ENCODE data around the gene SLFN11.

Gene SLFN11

DNA sequence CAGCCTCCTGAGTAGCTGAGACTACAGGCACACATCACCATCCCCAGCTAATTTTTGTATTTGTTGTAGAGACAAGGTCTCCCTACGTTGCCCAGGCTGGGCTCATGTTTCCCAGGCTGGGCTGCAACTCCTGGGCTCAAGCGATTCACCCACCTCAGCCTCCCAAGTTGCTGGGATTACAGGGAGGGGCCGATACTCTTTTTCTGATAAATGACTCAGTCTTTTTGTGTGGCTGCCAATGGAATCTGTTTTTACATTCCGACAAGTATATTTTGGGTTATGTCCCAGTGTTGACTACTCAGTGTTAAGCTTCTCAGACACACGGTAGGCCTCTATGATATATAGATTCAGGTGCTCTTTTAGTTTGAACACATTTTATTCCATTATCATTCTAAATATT, 58.1 kb downstream of the SLFN11 start:
- Histone ChIP-seq H3K56ac (ENCODE audit: low read length) (no peak overlapping the region), H3K4ac (ENCODE audit: low read depth, low read length) (no peak overlapping the region), H2BK5ac (ENCODE audit: low read length) (no peak overlapping the region), H4K5ac (ENCODE audit: low read length) (no peak overlapping the region), H3K23ac (ENCODE audit: low read length) (no peak overlapping the region), H3K4me3 (ENCODE audit: low read length) (no peak overlapping the region), H3K4me1 (ENCODE audit: control insufficient read depth, low read depth, low read length) (peaks cover 1% of the 10 kb centered on the region), H3K79me1 (ENCODE audit: low read length) (no peaks in the 10 kb centered on the region), H4K8ac (ENCODE audit: low read depth, low read length) (no peak overlapping the region), H3K18ac (ENCODE audit: low read length) (no peak overlapping the region), H3K36me3 (ENCODE audit: control insufficient read depth, insufficient read depth, low read length) (no peaks in the 10 kb centered on the region), H3K79me2 (ENCODE audit: control insufficient read depth, insufficient read depth, low read length) (no peaks in the 10 kb centered on the region), H3K9ac (ENCODE audit: low read length) (no peak overlapping the region), H3K27me3 (ENCODE audit: insufficient read depth, low read length, poor library complexity) (no peaks in the 10 kb centered on the region), H3K4me2 (ENCODE audit: low read length) (no peak overlapping the region), H2BK15ac (replicated peaks; ENCODE audit: low read depth) (no peak overlapping the region), H3K27ac (ENCODE audit: low read depth, low read length) (no peak overlapping the region), H2AK5ac (ENCODE audit: low read length) (no peak overlapping the region), H2BK120ac (ENCODE audit: low read depth, low read length) (no peak overlapping the region)
- no CpG with 5 or more reads among the region's 5 CpGs for WGBS (ENCODE audit: extremely low coverage, insufficient coverage, low lambda C conversion rate)
- no peak for DNase-seq

DNA sequence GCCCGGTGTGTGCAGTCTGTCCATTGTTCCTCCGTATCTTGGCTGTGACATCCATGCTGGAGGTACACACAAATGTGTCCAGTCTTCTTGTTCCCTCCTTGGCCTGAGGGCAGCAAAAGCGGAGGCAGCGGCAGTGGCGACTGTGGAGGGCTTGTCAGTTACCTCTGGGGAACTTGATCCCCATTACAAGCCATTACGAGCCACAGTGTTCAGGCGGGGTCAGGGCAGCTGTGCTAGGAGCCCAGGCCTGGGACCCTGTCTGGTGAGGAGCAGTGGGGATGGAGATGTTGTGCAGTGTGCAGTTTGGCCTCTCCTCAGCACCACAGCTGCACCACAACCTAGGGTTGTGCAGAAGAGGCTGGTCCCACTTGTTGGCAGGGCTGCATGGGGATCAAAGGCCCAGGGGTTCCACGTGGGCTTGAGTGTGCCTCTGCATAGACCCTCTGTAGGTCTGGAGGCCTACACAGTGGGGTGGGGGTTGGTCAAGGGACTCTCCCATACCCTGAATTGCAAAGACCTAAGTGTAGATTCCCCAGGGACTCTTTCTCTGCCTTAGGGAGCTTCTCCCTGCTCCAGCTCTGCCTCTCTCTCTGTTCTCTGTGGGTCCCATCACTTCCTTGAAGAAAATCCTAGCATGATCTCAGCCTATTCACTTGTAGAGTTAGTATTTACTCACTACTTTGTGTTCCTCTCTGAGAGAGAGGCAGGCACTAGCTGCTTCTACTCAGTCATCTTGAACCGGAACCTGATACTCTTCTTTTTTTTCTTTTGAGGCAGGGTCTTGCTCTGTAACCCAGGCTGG, 58.8 kb downstream of the SLFN11 start:
- Histone ChIP-seq H2BK5ac (ENCODE audit: low read length) (no peak overlapping the region), H3K27ac (ENCODE audit: low read depth, low read length) (no peak overlapping the region), H3K36me3 (ENCODE audit: control insufficient read depth, insufficient read depth, low read length) (no peaks in the 10 kb centered on the region), H3K56ac (ENCODE audit: low read length) (peak overlapping the region; percentile 79), H3K4me2 (ENCODE audit: low read length) (peak overlapping the region; percentile 51), H3K27me3 (ENCODE audit: insufficient read depth, low read length, poor library complexity) (no peaks in the 10 kb centered on the region), H3K18ac (ENCODE audit: low read length) (no peak overlapping the region), H3K4me3 (ENCODE audit: low read length) (no peak overlapping the region), H3K4ac (ENCODE audit: low read depth, low read length) (no peak overlapping the region), H3K79me2 (ENCODE audit: control insufficient read depth, insufficient read depth, low read length) (no peaks in the 10 kb centered on the region), H3K4me1 (ENCODE audit: control insufficient read depth, low read depth, low read length) (peaks cover 1% of the 10 kb centered on the region), H4K5ac (ENCODE audit: low read length) (no peak overlapping the region), H2BK120ac (ENCODE audit: low read depth, low read length) (no peak overlapping the region), H2BK15ac (replicated peaks; ENCODE audit: low read depth) (no peak overlapping the region), H3K9ac (ENCODE audit: low read length) (peak overlapping the region; percentile 66), H3K79me1 (ENCODE audit: low read length) (no peaks in the 10 kb centered on the region), H2AK5ac (ENCODE audit: low read length) (no peak overlapping the region), H4K8ac (ENCODE audit: low read depth, low read length) (no peak overlapping the region), H3K23ac (ENCODE audit: low read length) (no peak overlapping the region)
- no CpG with 5 or more reads among the region's 9 CpGs for WGBS (ENCODE audit: extremely low coverage, insufficient coverage, low lambda C conversion rate)
- peak; percentile 21 for DNase-seq

DNA sequence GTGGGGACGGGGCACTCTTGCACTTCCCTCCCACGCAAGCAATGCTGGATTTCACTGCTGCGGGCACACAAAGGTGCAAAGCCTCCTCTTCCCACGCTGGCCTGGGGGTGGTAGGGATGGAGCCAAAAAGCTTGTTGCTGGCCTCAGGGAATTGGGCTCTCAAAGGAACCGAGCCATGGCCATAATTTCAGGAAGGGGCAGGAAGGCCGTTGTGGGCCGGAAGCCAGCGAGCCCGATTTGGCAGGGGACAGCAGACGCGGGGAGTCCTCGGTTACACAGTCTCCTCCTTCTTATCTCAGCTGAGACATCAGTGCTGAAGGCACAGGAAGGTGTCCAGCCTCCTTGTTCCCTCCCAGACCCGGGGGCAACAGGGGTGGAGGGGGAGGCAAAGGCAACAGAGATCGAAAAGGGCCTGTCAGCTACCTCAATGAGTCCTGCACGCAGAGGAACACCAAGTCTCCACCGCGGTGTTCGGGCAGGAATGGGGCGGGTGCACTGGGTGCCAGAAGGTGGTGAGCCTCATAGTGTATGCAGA, 59.5 kb downstream of the SLFN11 start:
- Histone ChIP-seq H3K4me3 (ENCODE audit: low read length) (peak overlapping the region; percentile 73), H3K4me1 (ENCODE audit: control insufficient read depth, low read depth, low read length) (peaks cover 1% of the 10 kb centered on the region), H3K27me3 (ENCODE audit: insufficient read depth, low read length, poor library complexity) (no peaks in the 10 kb centered on the region), H4K5ac (ENCODE audit: low read length) (no peak overlapping the region), H3K4me2 (ENCODE audit: low read length) (peak overlapping the region; percentile 51), H3K9ac (ENCODE audit: low read length) (peak overlapping the region; percentile 66), H3K4ac (ENCODE audit: low read depth, low read length) (no peak overlapping the region), H3K18ac (ENCODE audit: low read length) (no peak overlapping the region), H3K27ac (ENCODE audit: low read depth, low read length) (no peak overlapping the region), H3K79me2 (ENCODE audit: control insufficient read depth, insufficient read depth, low read length) (no peaks in the 10 kb centered on the region), H2AK5ac (ENCODE audit: low read length) (no peak overlapping the region), H3K36me3 (ENCODE audit: control insufficient read depth, insufficient read depth, low read length) (no peaks in the 10 kb centered on the region), H3K79me1 (ENCODE audit: low read length) (no peaks in the 10 kb centered on the region), H2BK5ac (ENCODE audit: low read length) (no peak overlapping the region), H2BK15ac (replicated peaks; ENCODE audit: low read depth) (no peak overlapping the region), H2BK120ac (ENCODE audit: low read depth, low read length) (no peak overlapping the region), H3K23ac (ENCODE audit: low read length) (no peak overlapping the region), H3K56ac (ENCODE audit: low read length) (peak overlapping the region; percentile 79), H4K8ac (ENCODE audit: low read depth, low read length) (no peak overlapping the region)
- WGBS (ENCODE audit: extremely low coverage, insufficient coverage, low lambda C conversion rate) = no CpG with 5 or more reads among the region's 19 CpGs
- DNase-seq = peak; percentile 66

DNA sequence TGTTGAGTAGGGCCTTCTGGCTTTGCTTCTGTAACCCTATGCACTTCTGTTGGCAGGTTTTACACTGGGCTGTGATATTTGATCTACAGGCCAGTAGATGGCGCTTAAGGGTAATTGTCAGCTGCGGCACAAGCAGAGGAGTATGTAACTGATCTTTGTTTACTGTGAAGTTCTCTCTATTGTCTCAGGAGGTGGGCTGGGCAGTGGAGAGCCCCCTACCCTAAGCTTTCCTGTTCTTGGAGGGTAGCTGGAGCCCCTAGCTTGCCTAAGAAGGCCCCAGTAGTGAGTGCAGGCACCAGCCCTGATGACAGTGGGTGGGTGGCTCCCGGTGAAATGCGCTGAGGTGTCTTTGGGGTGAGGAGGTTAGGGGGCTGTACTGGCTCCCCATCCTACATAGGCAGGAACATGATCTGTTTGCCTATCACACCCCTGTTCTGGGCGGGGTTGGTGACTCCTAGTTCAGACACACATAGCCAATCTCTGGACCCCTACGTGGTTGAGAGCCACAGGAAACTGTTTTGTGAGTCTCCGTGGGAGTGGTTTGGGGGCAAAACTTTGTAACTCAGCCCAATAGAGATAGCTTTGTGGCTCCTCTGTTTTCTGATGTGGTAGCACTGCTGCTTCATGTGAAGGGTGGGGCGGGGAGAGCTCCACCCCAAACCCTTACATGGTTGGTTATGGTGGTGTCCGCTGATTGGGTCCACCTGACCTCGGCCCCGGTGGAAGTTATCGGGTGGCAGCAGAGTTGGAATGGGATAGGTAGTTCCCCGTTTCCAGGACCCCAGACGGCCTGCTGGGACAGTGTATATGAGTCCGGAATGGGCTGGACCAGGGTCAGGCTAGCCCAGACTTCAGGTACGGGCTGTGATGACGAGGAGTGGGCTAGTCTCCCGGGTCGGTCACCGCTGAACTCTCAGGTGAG, 60.4 kb downstream of the SLFN11 start:
- Histone ChIP-seq H3K9ac (ENCODE audit: low read length) (peak overlapping the region; percentile 66), H2BK120ac (ENCODE audit: low read depth, low read length) (no peak overlapping the region), H3K79me1 (ENCODE audit: low read length) (no peaks in the 10 kb centered on the region), H3K4me1 (ENCODE audit: control insufficient read depth, low read depth, low read length) (peaks cover 1% of the 10 kb centered on the region), H3K79me2 (ENCODE audit: control insufficient read depth, insufficient read depth, low read length) (no peaks in the 10 kb centered on the region), H3K4me2 (ENCODE audit: low read length) (peak overlapping the region; percentile 83), H3K27me3 (ENCODE audit: insufficient read depth, low read length, poor library complexity) (no peaks in the 10 kb centered on the region), H3K4ac (ENCODE audit: low read depth, low read length) (no peak overlapping the region), H3K4me3 (ENCODE audit: low read length) (peak overlapping the region; percentile 73), H2AK5ac (ENCODE audit: low read length) (no peak overlapping the region), H3K36me3 (ENCODE audit: control insufficient read depth, insufficient read depth, low read length) (no peaks in the 10 kb centered on the region), H3K23ac (ENCODE audit: low read length) (no peak overlapping the region), H4K5ac (ENCODE audit: low read length) (no peak overlapping the region), H3K27ac (ENCODE audit: low read depth, low read length) (no peak overlapping the region), H2BK15ac (replicated peaks; ENCODE audit: low read depth) (no peak overlapping the region), H2BK5ac (ENCODE audit: low read length) (no peak overlapping the region), H3K18ac (ENCODE audit: low read length) (no peak overlapping the region), H4K8ac (ENCODE audit: low read depth, low read length) (no peak overlapping the region), H3K56ac (ENCODE audit: low read length) (peak overlapping the region; percentile 79)
- DNase-seq = peak; percentile 92
- no CpG with 5 or more reads among the region's 20 CpGs for WGBS (ENCODE audit: extremely low coverage, insufficient coverage, low lambda C conversion rate)

DNA sequence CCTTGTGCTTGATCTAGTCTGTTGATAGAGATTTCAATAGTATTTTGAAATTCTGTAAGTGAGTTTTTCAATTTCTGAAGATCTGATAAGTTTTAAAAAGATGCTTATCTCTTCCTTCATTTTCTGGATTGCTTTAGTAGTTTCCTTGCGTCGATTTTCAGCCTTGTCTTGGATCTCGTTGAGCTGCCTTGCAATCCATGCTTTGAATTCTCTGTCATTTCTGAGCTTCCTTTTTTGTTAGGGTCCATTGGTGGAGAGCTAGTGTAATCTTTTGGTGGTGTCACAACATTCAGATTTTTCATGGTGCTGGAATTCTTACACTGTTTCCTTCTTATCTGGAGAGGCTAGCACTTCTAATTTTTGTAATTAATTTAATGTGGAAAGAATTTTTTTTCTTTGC, 61.1 kb downstream of the SLFN11 start:
- WGBS (ENCODE audit: extremely low coverage, insufficient coverage, low lambda C conversion rate) = no CpG with 5 or more reads among the region's 3 CpGs
- H2BK15ac ChIP-seq (replicated peaks; ENCODE audit: low read depth) = no peak overlapping the region
- no peak overlapping the region for H2BK5ac ChIP-seq (ENCODE audit: low read length)
- H2AK5ac ChIP-seq (ENCODE audit: low read length) = no peak overlapping the region
- H4K8ac ChIP-seq (ENCODE audit: low read depth, low read length) = no peak overlapping the region
- H3K4me1 ChIP-seq (ENCODE audit: control insufficient read depth, low read depth, low read length) = peaks cover 1% of the 10 kb centered on the region
- H3K36me3 ChIP-seq (ENCODE audit: control insufficient read depth, insufficient read depth, low read length) = no peaks in the 10 kb centered on the region
- no peaks in the 10 kb centered on the region for H3K79me2 ChIP-seq (ENCODE audit: control insufficient read depth, insufficient read depth, low read length)
- H3K56ac ChIP-seq (ENCODE audit: low read length) = no peak overlapping the region
- no peaks in the 10 kb centered on the region for H3K27me3 ChIP-seq (ENCODE audit: insufficient read depth, low read length, poor library complexity)
- no peak for DNase-seq
- H2BK120ac ChIP-seq (ENCODE audit: low read depth, low read length) = no peak overlapping the region
- H3K4ac ChIP-seq (ENCODE audit: low read depth, low read length) = no peak overlapping the region
- H3K4me2 ChIP-seq (ENCODE audit: low read length) = no peak overlapping the region
- H3K18ac ChIP-seq (ENCODE audit: low read length) = no peak overlapping the region
- no peak overlapping the region for H3K23ac ChIP-seq (ENCODE audit: low read length)
- no peak overlapping the region for H3K4me3 ChIP-seq (ENCODE audit: low read length)
- H3K79me1 ChIP-seq (ENCODE audit: low read length) = no peaks in the 10 kb centered on the region
- H3K9ac ChIP-seq (ENCODE audit: low read length) = no peak overlapping the region
- no peak overlapping the region for H3K27ac ChIP-seq (ENCODE audit: low read depth, low read length)
- H4K5ac ChIP-seq (ENCODE audit: low read length) = no peak overlapping the region
